Activated CD8-positive, alpha-beta T cell treated with anti-CD3 and anti-CD28 coated beads, Interleukin-2, amount 10 ng/mL, durations not matched to agents 7 days and 5 days (primary cell): ENCODE results near the gene KRTAP5-2. TPM values are rescaled to one million over a fixed set of nuclear protein-coding genes. Genes with fewer than 3 reads are reported as not detected.
"Not testable (repeated sequence)": the region's sequence is repeated elsewhere in the genome, so short reads cannot be mapped to it uniquely, and the experiment has no call there.

ENCODE experiments used
- ATAC-seq: fragments of 150-1000 bp; cut with Tn5 transposase; one replicate; pipeline ENCODE4 v1.10.0; 2021; ENCODE audit warnings: moderate library complexity
- CTCF ChIA-PET: fragments of 350-600 bp; sonication (Branson Sonifier 250); formaldehyde crosslinking; loops from one replicate; lab custom pipeline; 2021; ENCODE audit warnings: antibody characterized with exemption; lab: Charles Lee
- POLR2A ChIA-PET: fragments of 350-600 bp; sonication (Branson Sonifier 250); formaldehyde crosslinking; loops from one replicate; lab custom pipeline; 2021; ENCODE audit warnings: antibody characterized with exemption; lab: Charles Lee
- DNase-seq: peaks from one replicate; pipeline ENCODE4 v3.0.0-alpha.2; 2020
- H3K27ac Mint-ChIP-seq: one replicate; pipeline ENCODE4 v1.8.0; 2021; ENCODE audit warnings: mild to moderate bottlenecking, mixed read lengths
- H3K27me3 Mint-ChIP-seq: one replicate; pipeline ENCODE4 v1.8.0; 2021; ENCODE audit warnings: low read depth, mixed read lengths
- H3K36me3 Mint-ChIP-seq: one replicate; pipeline ENCODE4 v1.8.0; 2021; ENCODE audit warnings: low read depth, mixed read lengths
- H3K4me1 Mint-ChIP-seq: one replicate; pipeline ENCODE4 v1.8.0; 2021; ENCODE audit warnings: low read depth, mixed read lengths
- H3K4me3 Mint-ChIP-seq: one replicate; pipeline ENCODE4 v1.8.0; 2021; ENCODE audit warnings: mild to moderate bottlenecking, mixed read lengths
- H3K9me3 Mint-ChIP-seq: one replicate; pipeline ENCODE4 v1.8.0; 2022; ENCODE audit warnings: mixed read lengths; ENCODE audit not compliant: insufficient read depth
- total RNA-seq, 2 experiments: library from RNA; stranded (reverse); gene quantifications; one replicate each; pipeline ENCODE4 v1.2.3, GENCODE V29; 2021

Gene KRTAP5-2
- total RNA-seq = not detected

GRCh38 chr11:1597994-1598380 is at the start of gene KRTAP5-2:
TSS of gene KRTAP5-2 (minus strand) at chr11:1598294. CDS start at chr11:1598250, 44 bp downstream.
- ATAC-seq (no peak), DNase-seq (no peak)
- no peaks in the 10 kb centered on the region for H3K4me1 Mint-ChIP-seq
- ChIA-PET CTCF (no interaction called here), POLR2A (no interaction called here)
- H3K4me3 Mint-ChIP-seq = no peak within 1 kb of the TSS
- H3K9me3 Mint-ChIP-seq = no peaks in the 10 kb centered on the region
- H3K36me3 Mint-ChIP-seq = no peaks in the 10 kb centered on the region
- no peak within 1 kb of the TSS for H3K27ac Mint-ChIP-seq
- peaks cover 45% of the 10 kb centered on the region for H3K27me3 Mint-ChIP-seq

- H3K4me3 Mint-ChIP-seq, H3K9me3 Mint-ChIP-seq, H3K4me1 Mint-ChIP-seq, H3K27me3 Mint-ChIP-seq, H3K27ac Mint-ChIP-seq, DNase-seq, POLR2A ChIA-PET, ATAC-seq, H3K36me3 Mint-ChIP-seq: not testable (repeated sequence)
- CTCF ChIA-PET = interaction anchor here (0.5 to 1.4 kb wide), 3 partner anchors 18 to 186 kb away, joined by 3 read pairs; no protein-coding TSS in a partner anchor
Observed at GRCh38 chr11:1646540-1646939, 48.4 kb upstream of the KRTAP5-2 start.

GRCh38 chr11:1645357-1645821 is 47.3 kb upstream of the KRTAP5-2 start:
- H3K4me1 Mint-ChIP-seq = no peaks in the 10 kb centered on the region
- H3K27ac Mint-ChIP-seq = no peak overlapping the region
- H3K36me3 Mint-ChIP-seq = no peaks in the 10 kb centered on the region
- CTCF ChIA-PET = interaction anchor here (1.3 kb wide), 1 partner anchor 48 kb away, joined by 4 read pairs; no protein-coding TSS in a partner anchor
- H3K27me3 Mint-ChIP-seq = no peaks in the 10 kb centered on the region
- no peak overlapping the region for H3K4me3 Mint-ChIP-seq
- POLR2A ChIA-PET = no interaction called here
- H3K9me3 Mint-ChIP-seq = no peaks in the 10 kb centered on the region
- DNase-seq (no peak), ATAC-seq (no peak)

GRCh38 chr11:1644601-1645356 is 46.7 kb upstream of the KRTAP5-2 start:
- POLR2A ChIA-PET = no interaction called here
- Mint-ChIP-seq H3K4me3 (no peak overlapping the region), H3K27ac (no peak overlapping the region), H3K36me3 (no peaks in the 10 kb centered on the region), H3K4me1 (no peaks in the 10 kb centered on the region), H3K27me3 (peaks cover 3% of the 10 kb centered on the region), H3K9me3 (no peaks in the 10 kb centered on the region)
- ATAC-seq (no peak), DNase-seq (no peak)
- CTCF ChIA-PET = interaction anchor here (1.3 kb wide), 1 partner anchor 49 kb away, joined by 4 read pairs; no protein-coding TSS in a partner anchor

- Mint-ChIP-seq H3K4me1 (no peaks in the 10 kb centered on the region), H3K36me3 (no peaks in the 10 kb centered on the region), H3K27ac (no peak overlapping the region), H3K9me3 (no peaks in the 10 kb centered on the region), H3K27me3 (peaks cover 7% of the 10 kb centered on the region), H3K4me3 (no peak overlapping the region)
- DNase-seq = no peak
- ChIA-PET CTCF (no interaction called here), POLR2A (no interaction called here)
- ATAC-seq = no peak
Observed at GRCh38 chr11:1643146-1643690, 45.1 kb upstream of the KRTAP5-2 start.

GRCh38 chr11:1642288-1643145 is 44.4 kb upstream of the KRTAP5-2 start:
- Mint-ChIP-seq H3K4me3 (no peak overlapping the region), H3K27me3 (peaks cover 7% of the 10 kb centered on the region), H3K27ac (no peak overlapping the region), H3K36me3 (no peaks in the 10 kb centered on the region), H3K4me1 (no peaks in the 10 kb centered on the region), H3K9me3 (no peaks in the 10 kb centered on the region)
- no peak for DNase-seq
- ChIA-PET POLR2A (no interaction called here), CTCF (no interaction called here)
- ATAC-seq = no peak

GRCh38 chr11:1641096-1641495 is 43.0 kb upstream of the KRTAP5-2 start:
- H3K27ac Mint-ChIP-seq = no peak overlapping the region
- ATAC-seq (no peak), DNase-seq (no peak)
- H3K36me3 Mint-ChIP-seq = no peaks in the 10 kb centered on the region
- ChIA-PET CTCF (interaction anchor here (1.2 to 4.8 kb wide), 6 partner anchors 9 to 360 kb away, joined by 5 to 49 read pairs (median 8); no protein-coding TSS in a partner anchor), POLR2A (no interaction called here)
- peaks cover 7% of the 10 kb centered on the region for H3K27me3 Mint-ChIP-seq
- H3K4me3 Mint-ChIP-seq = no peak overlapping the region
- H3K9me3 Mint-ChIP-seq = no peaks in the 10 kb centered on the region
- H3K4me1 Mint-ChIP-seq = no peaks in the 10 kb centered on the region

- CTCF ChIA-PET = interaction anchor here (0.6 to 4.8 kb wide), 18 partner anchors 9 to 360 kb away, joined by 3 to 49 read pairs (median 6); partner anchors contain the start of gene KRTAP5-5
- no peaks in the 10 kb centered on the region for H3K9me3 Mint-ChIP-seq
- DNase-seq (peak; percentile 32), ATAC-seq (peak; percentile 64)
- no peaks in the 10 kb centered on the region for H3K4me1 Mint-ChIP-seq
- no peak overlapping the region for H3K27ac Mint-ChIP-seq
- H3K36me3 Mint-ChIP-seq = no peaks in the 10 kb centered on the region
- POLR2A ChIA-PET = no interaction called here
- H3K4me3 Mint-ChIP-seq = no peak overlapping the region
- H3K27me3 Mint-ChIP-seq = peaks cover 8% of the 10 kb centered on the region
Observed at GRCh38 chr11:1640076-1640946, 42.2 kb upstream of the KRTAP5-2 start.

- Mint-ChIP-seq H3K9me3 (no peaks in the 10 kb centered on the region), H3K4me3 (no peak overlapping the region), H3K4me1 (no peaks in the 10 kb centered on the region), H3K36me3 (no peaks in the 10 kb centered on the region), H3K27me3 (peaks cover 8% of the 10 kb centered on the region), H3K27ac (no peak overlapping the region)
- ATAC-seq (no peak), DNase-seq (no peak)
- ChIA-PET POLR2A (no interaction called here), CTCF (interaction anchor here (0.8 to 4.8 kb wide), 17 partner anchors 8 to 361 kb away, joined by 3 to 49 read pairs (median 5); partner anchors contain the start of gene KRTAP5-5)
Observed at GRCh38 chr11:1639666-1640065, 41.6 kb upstream of the KRTAP5-2 start.

- Mint-ChIP-seq H3K36me3 (no peaks in the 10 kb centered on the region), H3K4me1 (no peaks in the 10 kb centered on the region), H3K27ac (no peak overlapping the region), H3K4me3 (no peak overlapping the region), H3K27me3 (peaks cover 8% of the 10 kb centered on the region), H3K9me3 (no peaks in the 10 kb centered on the region)
- ChIA-PET POLR2A (no interaction called here), CTCF (interaction anchor here (0.8 to 4.8 kb wide), 13 partner anchors 8 to 309 kb away, joined by 3 to 49 read pairs (median 4); partner anchors contain the start of gene KRTAP5-5)
- no peak for ATAC-seq
- no peak for DNase-seq
Observed at GRCh38 chr11:1639102-1639620, 41.1 kb upstream of the KRTAP5-2 start.
